Suprapubic skin (tissue), 4 donors: ENCODE results near the gene ZNF30. TPM values are rescaled to one million over a fixed set of nuclear protein-coding genes. Genes with fewer than 3 reads are reported as not detected.
A peak's percentile ranks its signal among the peaks of the same experiment; 100 is the strongest.

Experiments
- DNase-seq, 2 donors: peaks; one replicate each; pipeline ENCODE4 v3.0.0-alpha.2; 2019; ENCODE audit warnings: low spot score in 2 of 2
- H3K27ac ChIP-seq: fragments of 200-600 bp; sonication (generic); one replicate; pipeline ENCODE4 v1.5.1; 2019
- H3K27me3 ChIP-seq: fragments of 200-600 bp; sonication (generic); one replicate; pipeline ENCODE4 v1.5.1; 2019
- H3K36me3 ChIP-seq: fragments of 200-600 bp; sonication (generic); one replicate; pipeline ENCODE4 v1.5.1; 2019
- H3K4me1 ChIP-seq: fragments of 200-600 bp; sonication (generic); one replicate; pipeline ENCODE4 v1.5.1; 2019
- H3K4me3 ChIP-seq: fragments of 200-600 bp; sonication (generic); one replicate; pipeline ENCODE4 v1.5.1; 2019; ENCODE audit warnings: mild to moderate bottlenecking
- H3K9me3 ChIP-seq: fragments of 200-600 bp; sonication (generic); one replicate; pipeline ENCODE4 v1.5.1; 2019
- EP300 ChIP-seq: sonication (generic); formaldehyde crosslinking; IDR thresholded peaks from one replicate; pipeline ENCODE4 v1.6.1; 2017; ENCODE audit warnings: antibody characterized with exemption
- POLR2A ChIP-seq, 2 donors: fragments of 450-650 bp; IDR thresholded peaks; one replicate each; pipeline ENCODE4 v1.6.1; 2017; ENCODE audit warnings: antibody characterized with exemption in 2 of 2, mild to moderate bottlenecking in 2 of 2, moderate library complexity in 2 of 2
- POLR2AphosphoS5 ChIP-seq, 3 donors: sonication (generic); formaldehyde crosslinking; IDR thresholded peaks; one replicate each; pipeline ENCODE4 v1.6.1; 2017; ENCODE audit warnings: antibody characterized with exemption in 3 of 3
- WGBS: methylation state at CpG from one replicate; pipeline ENCODE4 v1.1.5; 2018; 5-methylcytosine and 5-hydroxymethylcytosine counted together
- total RNA-seq, 4 donors: library from RNA; depleted of rRNA; stranded (reverse); fragments of >200 nt; gene quantifications; one replicate each; pipeline ENCODE4 v1.1.0, GENCODE V29; 2016
- TF ChIP-seq, protein P1 (sequence below), 2 donors: fragments of 200-600 bp in 1 of 2; fragments of 450-650 bp in 1 of 2; sonication (generic) in 1 of 2; IDR thresholded peaks; one replicate each; pipeline ENCODE4 v1.5.1; 2016 to 2019; ENCODE audit warnings: antibody characterized with exemption in 2 of 2, mild to moderate bottlenecking in 1 of 2, moderate library complexity in 1 of 2

The ZNF30 gene
- total RNA-seq, 4 donors from 2014 or later, result 0.44 to 3.4 (median 1.5) TPM

DNA sequence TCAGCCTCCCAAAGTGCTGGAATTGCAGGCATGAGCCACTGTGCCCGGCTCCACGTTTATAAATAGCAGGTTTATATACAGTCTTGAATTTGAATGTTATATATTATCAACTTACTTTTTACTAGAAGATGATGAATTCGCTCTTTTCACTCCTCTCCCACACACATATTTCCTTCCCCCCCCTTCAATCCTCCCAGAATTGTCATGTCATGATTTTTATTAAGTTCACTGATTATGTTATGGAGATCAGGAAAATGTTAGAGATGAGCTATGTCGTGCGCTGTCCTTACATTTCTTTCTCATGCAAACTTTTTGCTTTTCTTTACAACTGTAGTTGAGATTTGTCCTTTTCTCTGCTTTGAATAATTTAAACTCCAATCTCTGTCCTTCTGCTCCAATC lies 55.6 kb downstream of the ZNF30 start:
- DNase-seq, result no peak
- H3K36me3 ChIP-seq, result no peaks in the 10 kb centered on the region
- 79% methylated on average over 5 of the region's 5 CpGs for WGBS
- TF ChIP-seq POLR2AphosphoS5 (IDR thresholded peaks at IDR 0.05), result no peak
- TF ChIP-seq, protein P1, sequence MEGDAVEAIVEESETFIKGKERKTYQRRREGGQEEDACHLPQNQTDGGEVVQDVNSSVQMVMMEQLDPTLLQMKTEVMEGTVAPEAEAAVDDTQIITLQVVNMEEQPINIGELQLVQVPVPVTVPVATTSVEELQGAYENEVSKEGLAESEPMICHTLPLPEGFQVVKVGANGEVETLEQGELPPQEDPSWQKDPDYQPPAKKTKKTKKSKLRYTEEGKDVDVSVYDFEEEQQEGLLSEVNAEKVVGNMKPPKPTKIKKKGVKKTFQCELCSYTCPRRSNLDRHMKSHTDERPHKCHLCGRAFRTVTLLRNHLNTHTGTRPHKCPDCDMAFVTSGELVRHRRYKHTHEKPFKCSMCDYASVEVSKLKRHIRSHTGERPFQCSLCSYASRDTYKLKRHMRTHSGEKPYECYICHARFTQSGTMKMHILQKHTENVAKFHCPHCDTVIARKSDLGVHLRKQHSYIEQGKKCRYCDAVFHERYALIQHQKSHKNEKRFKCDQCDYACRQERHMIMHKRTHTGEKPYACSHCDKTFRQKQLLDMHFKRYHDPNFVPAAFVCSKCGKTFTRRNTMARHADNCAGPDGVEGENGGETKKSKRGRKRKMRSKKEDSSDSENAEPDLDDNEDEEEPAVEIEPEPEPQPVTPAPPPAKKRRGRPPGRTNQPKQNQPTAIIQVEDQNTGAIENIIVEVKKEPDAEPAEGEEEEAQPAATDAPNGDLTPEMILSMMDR (IDR thresholded peaks at IDR 0.05), result no peak
- no peak for TF ChIP-seq POLR2A (IDR thresholded peaks at IDR 0.05)
- TF ChIP-seq EP300, result no peak
- H3K27ac ChIP-seq, result no peak overlapping the region
- H3K27me3 ChIP-seq, result no peaks in the 10 kb centered on the region
- H3K9me3 ChIP-seq, result no peaks in the 10 kb centered on the region
- H3K4me1 ChIP-seq, result peaks cover 8% of the 10 kb centered on the region
- H3K4me3 ChIP-seq, result no peak overlapping the region

DNA sequence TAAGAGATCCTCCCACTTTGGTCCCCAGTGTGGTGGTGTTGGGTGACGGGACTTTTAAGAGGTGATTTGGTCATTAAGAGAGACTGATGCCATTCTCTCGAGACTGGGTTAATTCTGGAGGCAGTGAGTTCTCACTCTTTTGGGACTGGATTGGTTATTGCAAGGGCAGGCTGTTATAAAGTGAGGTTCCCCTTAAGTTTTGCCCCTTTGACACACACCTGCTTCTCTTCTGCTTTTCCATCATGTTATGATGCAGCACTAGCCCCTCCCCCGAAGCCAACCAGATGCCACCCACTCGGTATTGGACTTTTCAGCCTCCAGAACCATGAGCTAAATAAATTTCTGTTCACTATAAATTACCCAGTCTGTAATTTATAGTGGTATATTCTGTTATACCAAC lies 57.1 kb downstream of the ZNF30 start:
- H3K36me3 ChIP-seq, result no peaks in the 10 kb centered on the region
- no peak overlapping the region for H3K4me3 ChIP-seq
- DNase-seq, result no peak
- H3K27ac ChIP-seq, result no peak overlapping the region
- no peaks in the 10 kb centered on the region for H3K27me3 ChIP-seq
- no peak for TF ChIP-seq POLR2A (IDR thresholded peaks at IDR 0.05)
- no peak for TF ChIP-seq EP300
- TF ChIP-seq, protein P1 (IDR thresholded peaks at IDR 0.05), result no peak
- no peak for TF ChIP-seq POLR2AphosphoS5 (IDR thresholded peaks at IDR 0.05)
- WGBS, result 86% methylated on average over 4 of the region's 4 CpGs
- H3K4me1 ChIP-seq, result peaks cover 8% of the 10 kb centered on the region
- H3K9me3 ChIP-seq, result no peaks in the 10 kb centered on the region

DNA sequence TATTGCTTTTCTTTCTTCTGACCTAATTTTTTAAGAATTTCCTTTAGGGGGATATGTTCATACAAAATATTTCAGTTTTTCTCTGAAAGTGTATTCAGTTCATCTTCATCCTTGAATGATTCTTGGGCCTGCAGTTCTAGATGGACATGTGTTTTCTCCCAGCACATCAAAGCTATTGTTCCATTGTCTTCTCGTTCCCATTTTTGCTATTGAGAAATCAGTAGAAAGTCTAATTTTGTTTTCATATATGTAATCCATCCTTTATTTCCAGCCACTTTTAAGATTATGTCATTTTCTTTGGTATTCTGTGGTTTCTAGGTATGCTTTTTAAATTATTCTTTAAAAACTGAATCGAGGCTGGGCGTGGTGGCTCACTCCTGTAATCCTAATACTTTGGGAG lies 57.6 kb downstream of the ZNF30 start:
- Histone ChIP-seq H3K9me3 (no peaks in the 10 kb centered on the region), H3K4me3 (no peak overlapping the region), H3K4me1 (peaks cover 8% of the 10 kb centered on the region), H3K27me3 (no peaks in the 10 kb centered on the region), H3K27ac (no peak overlapping the region), H3K36me3 (no peaks in the 10 kb centered on the region)
- DNase-seq, result no peak
- 93% methylated on average over 3 of the region's 3 CpGs for WGBS
- TF ChIP-seq, protein P1 (IDR thresholded peaks at IDR 0.05), result no peak
- TF ChIP-seq POLR2AphosphoS5 (IDR thresholded peaks at IDR 0.05) (no peak), POLR2A (IDR thresholded peaks at IDR 0.05) (no peak), EP300 (no peak)

DNA sequence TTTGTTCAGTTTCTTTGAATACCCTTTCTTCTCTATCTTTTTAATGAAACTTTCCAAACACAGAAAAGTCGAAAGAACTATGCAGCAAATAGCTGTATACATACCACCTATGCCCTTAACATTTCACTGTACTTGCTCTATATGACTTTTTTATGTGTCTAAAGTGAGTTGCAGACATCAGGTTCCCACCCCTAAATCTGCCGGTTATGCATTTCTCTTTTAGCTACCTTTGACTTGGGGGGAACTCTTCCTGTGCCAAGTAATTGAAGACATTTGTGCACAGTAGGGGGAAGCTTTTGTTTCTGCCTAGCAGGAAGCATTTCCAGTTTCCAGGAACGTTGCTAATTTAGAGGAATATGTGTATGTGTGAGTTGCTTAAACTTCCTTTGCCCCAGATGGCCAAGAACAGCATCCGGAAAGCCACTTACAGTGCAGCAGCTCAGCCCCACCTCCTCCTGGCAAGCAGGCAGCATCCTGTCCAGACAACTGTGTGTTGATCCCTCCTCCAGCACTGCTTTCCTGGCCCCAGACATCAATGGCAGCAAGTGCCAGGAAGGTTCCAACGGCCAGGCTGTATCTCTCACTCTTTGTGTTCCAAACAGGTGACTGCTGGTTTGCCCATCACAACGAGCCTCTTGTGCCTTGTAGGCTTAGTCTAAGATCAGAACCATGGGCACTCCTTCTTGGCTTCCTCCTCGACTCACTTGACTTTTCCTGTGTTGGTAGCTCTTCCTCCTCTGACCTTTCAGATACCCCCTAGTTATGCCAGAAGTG lies 58.7 kb downstream of the ZNF30 start:
- Histone ChIP-seq H3K36me3 (no peaks in the 10 kb centered on the region), H3K4me3 (no peak overlapping the region), H3K27me3 (no peaks in the 10 kb centered on the region), H3K4me1 (peaks cover 8% of the 10 kb centered on the region), H3K9me3 (no peaks in the 10 kb centered on the region), H3K27ac (peak overlapping the region; percentile 54)
- peak in 1 of 2 donors; percentile 76 for DNase-seq
- TF ChIP-seq EP300, result no peak
- no peak for TF ChIP-seq POLR2AphosphoS5 (IDR thresholded peaks at IDR 0.05)
- TF ChIP-seq POLR2A (IDR thresholded peaks at IDR 0.05), result no peak
- TF ChIP-seq, protein P1 (IDR thresholded peaks at IDR 0.05), result no peak
- 19% methylated on average over 7 of the region's 7 CpGs for WGBS

DNA sequence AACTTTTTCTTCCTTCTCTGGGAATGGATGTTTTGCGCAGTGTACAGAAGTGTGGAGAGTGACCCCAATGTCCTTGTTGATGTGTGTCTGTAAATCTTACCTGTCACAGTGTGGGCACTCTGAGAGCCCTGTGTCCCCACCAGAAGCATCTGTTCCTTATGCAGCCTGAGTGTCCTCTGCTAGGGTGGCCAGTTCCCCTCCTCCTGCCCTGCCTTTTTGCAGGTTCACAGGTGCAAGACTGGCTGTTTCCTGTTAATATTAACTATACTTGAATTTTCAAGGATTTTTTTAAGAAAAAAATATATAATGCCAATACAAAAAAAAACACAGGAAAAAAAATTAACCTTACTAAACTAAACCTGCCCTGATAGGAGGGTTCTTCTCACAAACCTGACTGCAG lies 61.4 kb downstream of the ZNF30 start:
- WGBS, result 100% methylated on average over 1 of the region's 1 CpG
- Histone ChIP-seq H3K36me3 (no peaks in the 10 kb centered on the region), H3K27me3 (no peaks in the 10 kb centered on the region), H3K4me1 (peaks cover 8% of the 10 kb centered on the region), H3K9me3 (no peaks in the 10 kb centered on the region), H3K27ac (no peak overlapping the region), H3K4me3 (no peak overlapping the region)
- no peak for TF ChIP-seq EP300
- no peak for TF ChIP-seq POLR2A (IDR thresholded peaks at IDR 0.05)
- no peak for TF ChIP-seq POLR2AphosphoS5 (IDR thresholded peaks at IDR 0.05)
- TF ChIP-seq, protein P1 (IDR thresholded peaks at IDR 0.05), result no peak
- DNase-seq, result no peak
